Memory B cell (primary cell): ENCODE measurements around the gene PLPP7.
"Not testable (repeated sequence)": the region's sequence is repeated elsewhere in the genome, so short reads cannot be mapped to it uniquely, and the experiment has no call there.

Source experiments
- ATAC-seq: fragments of 150-1000 bp; cut with Tn5 transposase; 2 replicates; pipeline ENCODE4 v1.10.0; 2021; ENCODE audit warnings: low read depth, mild to moderate bottlenecking, moderate library complexity
- DNase-seq, 2 donors: peaks; one replicate each; pipeline ENCODE4 v3.0.0; 2022; ENCODE audit warnings: low spot score in 2 of 2
- H3K27ac Mint-ChIP-seq: one replicate; pipeline ENCODE4 v1.8.0; 2022; ENCODE audit warnings: mild to moderate bottlenecking, moderate library complexity, mixed read lengths
- H3K27me3 Mint-ChIP-seq: one replicate; pipeline ENCODE4 v1.8.0; 2022; ENCODE audit warnings: mixed read lengths
- H3K36me3 Mint-ChIP-seq: one replicate; pipeline ENCODE4 v1.8.0; 2022; ENCODE audit warnings: mild to moderate bottlenecking, mixed read lengths
- H3K4me1 Mint-ChIP-seq: one replicate; pipeline ENCODE4 v1.8.0; 2022; ENCODE audit warnings: mixed read lengths
- H3K4me3 Mint-ChIP-seq: one replicate; pipeline ENCODE4 v1.8.0; 2022; ENCODE audit warnings: mild to moderate bottlenecking, moderate library complexity, mixed read lengths
- H3K9me3 Mint-ChIP-seq: one replicate; pipeline ENCODE4 v1.8.0; 2022; ENCODE audit warnings: mixed read lengths

PLPP7 gene

DNA sequence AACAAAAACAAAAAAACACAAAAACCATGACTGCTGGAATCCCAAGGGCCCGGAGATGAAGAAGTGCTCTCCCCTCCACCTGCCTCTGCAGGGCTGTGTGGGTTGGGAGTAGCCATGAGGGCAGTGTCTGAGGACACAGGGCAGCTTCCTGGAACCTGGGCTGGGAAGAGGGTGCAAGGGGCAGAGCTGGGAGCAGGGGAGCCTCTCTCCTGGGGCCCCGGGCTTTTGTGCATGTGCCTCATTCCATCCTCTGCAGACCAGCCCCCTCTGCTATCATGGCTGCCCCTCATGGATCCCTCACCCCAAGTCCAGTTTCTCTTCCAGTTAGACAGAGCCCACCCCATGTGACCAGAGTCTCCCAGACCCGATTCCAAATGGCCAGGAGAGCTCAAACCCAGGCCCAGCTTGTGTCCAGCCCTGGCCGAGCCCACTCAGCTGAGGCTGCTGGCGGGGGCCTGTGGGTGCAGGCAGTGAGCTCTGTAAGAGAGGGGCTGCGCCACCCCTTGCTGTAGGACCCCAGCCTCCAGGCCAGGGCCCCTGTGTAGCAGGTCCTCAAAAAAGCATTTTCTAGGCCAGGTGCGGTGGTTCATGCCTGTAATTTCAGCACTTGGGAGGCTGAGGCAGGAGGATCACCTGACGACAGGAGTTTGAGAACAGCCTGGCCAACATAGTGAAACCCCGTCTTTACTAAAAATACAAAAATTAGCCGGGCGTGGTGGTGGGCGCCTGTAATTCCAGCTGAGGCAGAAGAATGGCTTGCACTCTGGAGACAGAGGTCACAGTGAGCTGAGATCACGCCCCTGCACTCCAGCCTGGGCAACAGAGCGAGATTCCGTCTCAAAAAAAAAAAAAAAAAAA is 44.5 kb downstream of the PLPP7 start:
- no peak for DNase-seq
- H3K27me3 Mint-ChIP-seq: no peaks in the 10 kb centered on the region
- H3K4me3 Mint-ChIP-seq: no peak overlapping the region

DNA sequence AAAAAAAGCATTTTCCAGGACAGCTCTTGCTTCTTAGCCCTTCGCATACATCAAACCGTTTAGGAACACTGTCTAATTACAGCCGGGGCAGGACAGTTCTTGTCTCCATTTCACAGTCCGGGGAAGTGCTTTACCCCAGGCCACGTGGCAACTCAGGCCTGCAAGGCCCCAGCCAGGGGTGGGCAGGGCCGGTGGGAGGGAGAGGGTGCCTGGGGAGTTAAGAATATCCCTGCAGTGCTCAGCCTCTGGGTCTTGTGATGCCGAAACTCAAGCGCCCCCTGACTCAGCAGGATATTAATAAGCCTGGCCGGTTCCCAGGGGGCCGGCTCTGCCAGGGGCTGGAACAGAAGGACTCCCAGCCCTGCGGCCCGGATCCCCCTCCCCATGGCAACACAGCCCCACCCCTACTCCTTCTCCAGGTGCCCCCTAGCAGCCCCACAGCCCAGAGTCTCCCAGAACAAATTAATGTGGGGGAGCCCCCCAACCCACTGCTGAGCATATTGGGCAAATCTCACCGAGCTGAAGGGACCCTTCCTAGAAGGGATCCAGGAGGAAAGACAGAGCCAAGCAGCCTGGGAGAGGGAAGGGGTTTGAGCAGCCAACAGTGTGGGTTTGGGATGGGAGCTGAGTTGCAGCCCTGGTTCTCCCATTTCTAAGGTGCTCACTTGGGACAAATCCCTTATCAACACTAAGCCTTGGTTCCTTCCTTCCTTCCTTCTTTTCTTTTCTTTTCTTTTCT is 45.3 kb downstream of the PLPP7 start:
- no peaks in the 10 kb centered on the region for H3K9me3 Mint-ChIP-seq
- H3K4me3 Mint-ChIP-seq: no peak overlapping the region
- no peaks in the 10 kb centered on the region for H3K36me3 Mint-ChIP-seq
- DNase-seq (no peak), ATAC-seq (no peak)
- no peaks in the 10 kb centered on the region for H3K27me3 Mint-ChIP-seq
- H3K27ac Mint-ChIP-seq: no peak overlapping the region
- peaks cover 2% of the 10 kb centered on the region for H3K4me1 Mint-ChIP-seq

More for the DNA sequence above, 44.5 kb downstream of the PLPP7 start:
- no peak for ATAC-seq
- no peaks in the 10 kb centered on the region for H3K9me3 Mint-ChIP-seq
- peaks cover 2% of the 10 kb centered on the region for H3K4me1 Mint-ChIP-seq
- H3K36me3 Mint-ChIP-seq: no peaks in the 10 kb centered on the region
- no peak overlapping the region for H3K27ac Mint-ChIP-seq

DNA sequence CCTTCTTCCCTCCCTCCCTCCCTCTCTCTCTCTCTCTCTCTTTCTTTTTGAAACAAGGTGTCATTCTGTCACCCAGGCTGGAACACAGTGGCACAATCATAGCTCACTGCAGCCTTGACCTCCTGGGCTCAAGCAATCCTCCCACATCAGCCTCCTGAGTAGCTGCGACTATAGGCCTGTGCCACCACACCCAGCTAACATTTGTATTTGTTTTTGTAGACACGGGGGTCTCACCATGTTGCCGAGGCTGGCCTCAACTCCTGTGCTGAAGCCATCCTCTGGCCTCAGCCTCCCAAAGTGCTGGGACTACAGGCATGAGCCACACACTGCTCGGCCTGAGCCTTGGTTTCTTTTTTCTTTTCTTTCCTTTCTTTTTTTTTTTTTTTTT is 45.8 kb downstream of the PLPP7 start:
- DNase-seq (no peak), ATAC-seq (no peak)
- Mint-ChIP-seq H3K36me3 (no peaks in the 10 kb centered on the region), H3K9me3 (no peaks in the 10 kb centered on the region), H3K4me1 (peaks cover 2% of the 10 kb centered on the region), H3K27me3 (no peaks in the 10 kb centered on the region), H3K4me3 (no peak overlapping the region), H3K27ac (no peak overlapping the region)

DNA sequence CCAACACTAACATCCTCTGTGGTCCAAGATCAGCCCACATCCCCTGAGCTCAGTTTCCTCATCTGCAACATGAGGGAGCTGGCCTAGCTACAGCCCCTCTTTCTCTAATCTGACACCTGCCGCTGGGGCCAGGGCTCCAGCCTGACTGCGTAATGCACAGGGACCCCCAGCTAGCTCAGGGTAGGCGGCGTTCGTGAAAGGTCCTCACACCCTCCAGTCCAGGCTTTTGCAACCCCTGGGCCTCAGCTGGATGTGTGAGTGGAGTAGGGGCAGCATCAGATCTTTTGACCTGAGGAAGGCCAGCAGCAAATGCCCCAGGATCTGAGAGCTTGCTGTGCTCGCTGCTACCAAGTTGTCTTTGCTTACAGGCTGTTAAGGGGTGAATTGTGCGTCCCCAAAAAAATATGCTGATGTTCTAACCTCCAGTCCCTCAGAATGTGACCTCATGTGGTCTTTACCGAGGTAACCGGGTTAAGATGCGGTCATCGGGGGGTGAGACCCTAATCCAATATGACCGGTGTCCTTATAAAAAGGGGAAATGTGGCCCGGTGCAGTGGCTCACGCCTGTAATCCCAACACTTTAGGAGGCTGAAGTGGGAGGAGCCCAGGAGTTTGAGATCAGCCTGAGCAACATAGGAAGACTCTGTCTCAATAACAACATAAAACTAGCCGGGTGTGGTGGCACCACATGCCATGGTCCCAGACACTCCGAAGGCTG is 47.8 kb downstream of the PLPP7 start:
- H3K4me1 Mint-ChIP-seq: peaks cover 2% of the 10 kb centered on the region
- H3K4me3 Mint-ChIP-seq: no peak overlapping the region
- no peak for ATAC-seq

DNA sequence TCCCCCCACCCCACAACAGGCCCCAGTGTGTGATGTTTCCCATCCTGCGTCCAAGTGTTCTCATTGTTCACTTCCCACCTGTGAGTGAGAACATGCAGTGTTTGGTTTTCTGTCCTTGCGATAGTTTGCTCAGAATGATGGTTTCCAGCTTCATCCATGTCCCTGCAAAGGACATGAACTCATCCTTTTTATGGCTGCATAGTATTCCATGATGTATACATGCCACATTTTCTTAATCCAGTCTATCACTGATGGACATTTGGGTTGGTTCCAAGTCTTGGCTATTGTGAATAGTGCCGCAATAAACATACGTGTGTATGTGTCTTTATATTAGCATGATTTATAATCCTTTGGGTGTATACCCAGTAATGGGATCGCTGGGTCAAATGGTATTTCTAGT is 49.7 kb downstream of the PLPP7 start:
- not testable (repeated sequence) for H3K36me3 Mint-ChIP-seq, H3K27me3 Mint-ChIP-seq, DNase-seq, H3K4me1 Mint-ChIP-seq, H3K4me3 Mint-ChIP-seq, ATAC-seq, H3K27ac Mint-ChIP-seq, H3K9me3 Mint-ChIP-seq

More for the DNA sequence above, 47.8 kb downstream of the PLPP7 start:
- H3K27ac Mint-ChIP-seq: no peak overlapping the region
- no peak for DNase-seq
- no peaks in the 10 kb centered on the region for H3K36me3 Mint-ChIP-seq
- no peaks in the 10 kb centered on the region for H3K27me3 Mint-ChIP-seq
- no peaks in the 10 kb centered on the region for H3K9me3 Mint-ChIP-seq

DNA sequence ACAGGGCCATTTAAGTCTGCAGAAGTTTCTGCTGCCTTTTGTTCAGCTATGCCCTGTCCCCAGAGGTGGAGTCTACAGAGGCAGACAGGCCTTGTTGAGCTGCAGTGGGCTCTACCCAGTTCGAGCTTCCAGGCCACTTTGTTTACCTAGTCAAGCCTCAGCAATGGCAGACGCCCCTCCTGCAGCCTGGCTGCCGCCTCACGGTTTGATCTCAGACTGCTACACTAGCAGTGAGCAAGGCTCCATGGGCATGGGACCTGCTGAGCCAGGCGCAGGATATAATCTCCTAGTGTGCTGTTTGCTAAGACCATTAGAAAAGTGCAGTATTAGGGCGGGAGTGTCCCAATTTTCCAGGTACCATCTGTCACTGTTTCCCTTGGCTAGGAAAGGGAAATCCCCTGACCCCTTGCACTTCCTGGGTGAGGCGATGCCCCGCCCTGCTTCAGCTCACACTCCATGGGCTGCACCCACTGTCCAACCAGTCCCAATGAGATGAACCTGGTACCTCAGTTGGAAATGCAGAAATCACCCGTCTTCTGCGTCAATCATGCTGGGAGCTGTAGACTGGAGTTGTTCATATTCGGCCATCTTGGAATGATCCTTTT is 55.5 kb downstream of the PLPP7 start:
- H3K27me3 Mint-ChIP-seq, H3K9me3 Mint-ChIP-seq, H3K4me3 Mint-ChIP-seq, H3K36me3 Mint-ChIP-seq, ATAC-seq, H3K4me1 Mint-ChIP-seq, H3K27ac Mint-ChIP-seq, DNase-seq: not testable (repeated sequence)

DNA sequence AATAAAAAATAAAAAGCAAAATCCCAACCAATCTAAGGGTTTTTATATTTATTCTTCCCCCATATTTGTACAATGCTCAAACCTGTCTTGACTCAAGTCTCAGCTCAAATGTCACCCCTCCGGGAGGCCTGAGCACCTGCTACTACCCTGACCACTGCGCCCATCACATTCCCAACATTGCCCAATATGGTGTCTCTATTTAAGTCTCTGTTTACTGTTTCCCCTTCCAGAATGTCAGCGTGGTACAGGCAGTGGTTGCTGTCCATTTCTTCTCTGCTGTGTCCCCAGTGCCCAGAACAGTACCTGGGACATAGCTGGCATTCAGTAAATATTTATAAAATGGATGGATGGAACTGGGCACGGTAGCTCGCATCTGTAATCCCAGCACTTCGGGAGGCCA is 57.0 kb downstream of the PLPP7 start:
- Mint-ChIP-seq H3K27me3 (peaks cover 8% of the 10 kb centered on the region), H3K9me3 (no peaks in the 10 kb centered on the region), H3K27ac (no peak overlapping the region), H3K4me3 (no peak overlapping the region), H3K36me3 (no peaks in the 10 kb centered on the region), H3K4me1 (peaks cover 3% of the 10 kb centered on the region)
- DNase-seq (no peak), ATAC-seq (no peak)

DNA sequence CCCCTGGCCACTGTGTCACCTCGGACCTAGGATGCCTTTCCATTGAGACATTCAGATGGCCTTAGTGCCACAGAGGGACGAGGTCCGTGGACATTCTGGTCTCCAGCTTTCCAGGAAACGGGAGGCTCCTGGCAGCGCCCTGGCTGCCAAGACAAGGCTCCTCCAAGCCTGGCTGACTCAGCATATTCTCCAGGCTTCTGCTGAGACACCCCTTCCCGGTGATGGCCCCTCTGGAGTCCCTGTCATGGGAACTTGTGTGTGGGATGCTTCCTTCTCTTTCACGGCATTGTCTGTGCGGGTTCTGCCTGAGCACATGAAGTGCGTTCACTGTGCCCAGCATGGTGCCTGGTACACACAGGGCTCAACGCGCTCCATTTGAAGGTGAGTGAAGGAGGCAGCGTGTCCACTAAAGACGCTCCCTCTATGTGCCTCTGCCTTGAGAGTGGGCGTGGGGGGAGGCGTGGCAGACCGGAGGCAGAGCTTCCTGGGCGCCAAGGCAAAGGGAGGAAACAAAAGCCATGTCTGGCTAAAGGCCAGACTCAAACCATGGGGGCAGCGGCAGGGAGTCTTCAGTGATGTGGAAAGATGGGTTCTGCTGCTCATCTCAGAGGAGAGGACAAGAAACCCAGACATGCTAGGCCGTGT is 58.0 kb downstream of the PLPP7 start:
- H3K4me3 Mint-ChIP-seq: no peak overlapping the region
- no peaks in the 10 kb centered on the region for H3K9me3 Mint-ChIP-seq
- DNase-seq (no peak), ATAC-seq (no peak)
- peaks cover 3% of the 10 kb centered on the region for H3K4me1 Mint-ChIP-seq
- H3K27me3 Mint-ChIP-seq: peaks cover 8% of the 10 kb centered on the region
- H3K36me3 Mint-ChIP-seq: no peaks in the 10 kb centered on the region
- H3K27ac Mint-ChIP-seq: no peak overlapping the region

DNA sequence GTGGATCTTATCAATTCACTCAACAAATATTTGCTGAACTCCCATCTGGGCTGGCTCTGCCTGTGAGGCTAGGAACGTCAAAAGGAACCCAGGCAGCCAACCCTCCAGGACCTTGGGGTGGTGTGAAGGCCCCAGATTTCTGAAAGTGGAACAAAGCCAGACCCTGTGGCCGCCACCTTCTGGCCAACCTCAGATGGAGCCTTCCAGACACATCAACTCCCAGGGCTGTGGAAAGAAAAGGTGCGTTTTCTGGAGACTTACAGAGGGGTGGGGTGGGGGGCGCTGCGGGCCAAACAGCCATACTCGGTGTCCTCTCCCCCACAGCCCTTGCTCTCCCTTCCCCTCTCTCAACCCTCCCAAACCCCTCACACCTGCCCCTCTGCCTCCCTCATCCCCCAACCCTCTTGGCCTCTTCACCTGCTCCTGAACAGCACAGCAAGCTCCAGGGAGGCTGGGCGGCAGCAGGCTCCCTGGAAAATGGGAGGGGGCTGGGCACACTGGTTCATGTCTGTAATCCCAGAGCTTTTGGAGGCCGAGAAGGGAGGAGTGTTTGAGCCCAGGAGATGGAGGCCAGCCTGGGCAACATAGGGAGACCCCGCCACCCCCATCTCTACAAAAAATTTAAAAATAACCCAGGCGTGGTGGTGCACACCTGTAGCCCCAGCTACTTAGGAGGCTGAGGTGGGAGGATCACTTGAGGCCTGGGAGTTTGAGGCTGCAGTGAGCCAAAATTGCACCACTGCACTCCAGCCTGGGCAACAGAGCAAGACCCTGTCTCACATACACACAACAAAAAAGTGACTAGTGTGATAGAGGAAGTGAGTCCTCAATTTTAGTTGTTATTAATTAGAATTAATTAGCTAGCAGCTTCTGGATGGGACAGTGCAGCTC is 59.4 kb downstream of the PLPP7 start:
- H3K27ac Mint-ChIP-seq: no peak overlapping the region
- H3K9me3 Mint-ChIP-seq: no peaks in the 10 kb centered on the region
- H3K4me1 Mint-ChIP-seq: peaks cover 3% of the 10 kb centered on the region
- DNase-seq: no peak
- peaks cover 8% of the 10 kb centered on the region for H3K27me3 Mint-ChIP-seq
- ATAC-seq: no peak
- no peak overlapping the region for H3K4me3 Mint-ChIP-seq
- H3K36me3 Mint-ChIP-seq: no peaks in the 10 kb centered on the region

DNA sequence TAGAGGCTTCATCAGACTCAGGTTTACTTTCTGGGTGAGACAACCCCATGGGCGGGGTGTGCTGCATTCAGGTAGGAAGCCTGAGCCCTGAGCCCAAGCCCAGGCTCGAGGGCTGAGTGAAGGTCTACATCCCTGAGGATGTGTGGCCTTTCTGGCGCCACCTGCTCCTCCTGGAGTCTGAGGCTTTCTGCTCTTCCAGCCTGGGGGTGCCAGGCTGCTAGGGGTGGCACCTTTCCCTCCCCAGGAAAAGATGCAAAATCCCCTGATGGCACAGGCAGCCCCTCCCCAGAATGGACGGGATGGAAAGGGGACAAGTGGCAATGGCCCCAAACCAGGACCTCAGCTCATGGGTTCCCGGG is 60.0 kb downstream of the PLPP7 start:
- Mint-ChIP-seq H3K27ac (no peak overlapping the region), H3K4me1 (peaks cover 3% of the 10 kb centered on the region), H3K27me3 (peaks cover 6% of the 10 kb centered on the region), H3K9me3 (no peaks in the 10 kb centered on the region), H3K36me3 (no peaks in the 10 kb centered on the region), H3K4me3 (no peak overlapping the region)
- DNase-seq (no peak), ATAC-seq (no peak)

DNA sequence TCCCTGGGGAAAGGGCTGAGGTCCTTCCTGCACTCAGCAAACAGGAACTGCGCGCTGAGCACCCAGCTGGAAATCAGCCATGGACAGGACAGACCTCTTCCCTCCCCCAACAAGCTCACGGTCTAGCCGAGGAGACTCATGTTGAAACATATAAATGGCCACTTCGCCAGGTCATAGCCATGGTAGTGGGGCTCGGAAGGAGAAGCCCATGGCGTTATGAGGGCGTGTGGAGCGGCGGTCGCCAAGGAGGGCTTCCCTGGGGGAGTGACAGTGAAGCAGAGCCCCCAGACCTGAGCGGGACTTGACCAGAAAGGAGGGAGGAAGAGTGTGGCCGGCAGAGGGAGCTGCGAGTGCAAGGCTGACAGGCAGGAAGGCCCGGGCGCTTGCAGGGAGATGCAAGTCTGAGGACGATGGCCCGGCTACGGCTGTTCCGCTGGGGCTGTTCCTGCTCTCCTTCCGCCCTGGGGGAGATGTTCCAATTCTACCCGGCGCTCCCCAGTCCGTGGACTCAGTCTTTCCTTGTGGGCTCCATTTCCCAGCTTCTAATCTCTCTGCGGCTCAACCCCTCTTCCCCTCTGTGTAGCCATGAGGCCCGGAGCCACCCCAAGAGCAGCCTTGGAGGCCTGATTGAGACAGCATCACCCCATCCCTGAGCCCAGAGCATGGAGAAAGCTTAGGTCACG is 60.5 kb downstream of the PLPP7 start:
- H3K9me3 Mint-ChIP-seq: no peaks in the 10 kb centered on the region
- no peak overlapping the region for H3K27ac Mint-ChIP-seq
- peaks cover 3% of the 10 kb centered on the region for H3K4me1 Mint-ChIP-seq
- peak overlapping the region; percentile 61 for H3K4me3 Mint-ChIP-seq
- DNase-seq: peak; percentile 78 to 86
- peaks cover 6% of the 10 kb centered on the region for H3K27me3 Mint-ChIP-seq
- H3K36me3 Mint-ChIP-seq: no peaks in the 10 kb centered on the region
- peak; percentile 98 for ATAC-seq

DNA sequence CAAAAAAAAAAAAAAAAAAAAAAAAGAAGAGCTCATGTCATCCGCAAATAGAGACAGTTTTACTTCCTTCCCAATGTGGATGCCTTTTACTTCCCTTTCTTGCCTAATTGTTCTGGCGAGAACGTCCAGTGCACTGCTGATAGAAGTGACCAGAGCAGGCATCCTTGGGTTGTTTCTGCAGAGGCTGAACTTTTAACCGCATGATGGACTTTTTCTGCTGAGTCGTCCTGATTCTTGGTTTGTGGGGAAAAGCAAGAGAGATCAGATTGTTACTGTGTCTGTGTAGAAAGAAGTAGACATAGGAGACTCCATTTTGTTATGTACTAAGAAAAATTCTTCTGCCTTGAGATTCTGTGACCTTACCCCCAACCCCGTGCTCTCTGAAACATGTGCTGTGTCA is 67.0 kb downstream of the PLPP7 start:
- H3K27me3 Mint-ChIP-seq, DNase-seq, H3K36me3 Mint-ChIP-seq, H3K27ac Mint-ChIP-seq, H3K4me1 Mint-ChIP-seq, H3K9me3 Mint-ChIP-seq: not testable (repeated sequence)
- peak overlapping the region; percentile 49 for H3K4me3 Mint-ChIP-seq
- peak; percentile 38 for ATAC-seq
